Hepatocyte (in vitro differentiated cells): Measurements from ENCODE around the gene CRYZ. TPM values are rescaled to one million over a fixed set of nuclear protein-coding genes. Genes with fewer than 3 reads are reported as not detected.
"Not testable (repeated sequence)": the region's sequence is repeated elsewhere in the genome, so short reads cannot be mapped to it uniquely, and the experiment has no call there.

Experiments used
- DNase-seq: peaks from one replicate; pipeline ENCODE4 v3.0.0-alpha.2; 2016; ENCODE audit warnings: low spot score
- H2AFZ ChIP-seq: fragments of 200-600 bp; sonication (generic); 2 replicates; pipeline ENCODE4 v1.6.0; 2016; ENCODE audit warnings: antibody characterized with exemption, mild to moderate bottlenecking
- H3K27ac ChIP-seq: fragments of 200-600 bp; sonication (generic); 2 replicates; pipeline ENCODE4 v1.5.1; 2016; ENCODE audit warnings: mild to moderate bottlenecking
- H3K27me3 ChIP-seq: fragments of 200-600 bp; sonication (generic); 2 replicates; pipeline ENCODE4 v1.6.1; 2016
- H3K36me3 ChIP-seq: fragments of 200-600 bp; sonication (generic); replicated peaks from 2 replicates; pipeline ENCODE4 v1.5.1; 2016; ENCODE audit warnings: low read depth; ENCODE audit not compliant: insufficient read depth
- H3K4me1 ChIP-seq: fragments of 200-600 bp; sonication (generic); 2 replicates; pipeline ENCODE4 v1.5.1; 2016; ENCODE audit warnings: mild to moderate bottlenecking, moderate library complexity; ENCODE audit not compliant: insufficient read depth
- H3K4me2 ChIP-seq: fragments of 200-600 bp; sonication (generic); 2 replicates; pipeline ENCODE4 v1.6.0; 2016
- H3K4me3 ChIP-seq: fragments of 200-600 bp; sonication (generic); 2 replicates; pipeline ENCODE4 v1.5.1; 2016; ENCODE audit warnings: mild to moderate bottlenecking
- H3K79me2 ChIP-seq: fragments of 200-600 bp; sonication (generic); 2 replicates; pipeline ENCODE4 v1.6.0; 2017; ENCODE audit warnings: mild to moderate bottlenecking
- H3K9me2 ChIP-seq: fragments of 200-600 bp; sonication (generic); replicated peaks from 2 replicates; pipeline ENCODE4 v1.6.0; 2017; ENCODE audit warnings: mild to moderate bottlenecking; ENCODE audit not compliant: insufficient read depth
- H3K9me3 ChIP-seq: fragments of 200-600 bp; sonication (generic); 2 replicates; pipeline ENCODE4 v1.5.1; 2016; ENCODE audit warnings: low read depth, mild to moderate bottlenecking
- H4K20me1 ChIP-seq: fragments of 200-600 bp; sonication (generic); 2 replicates; pipeline ENCODE4 v1.6.0; 2016; ENCODE audit warnings: mild to moderate bottlenecking; ENCODE audit not compliant: insufficient read depth, poor library complexity, severe bottlenecking
- EZH2 ChIP-seq: fragments of 200-600 bp; sonication (generic); IDR thresholded peaks from 2 replicates; pipeline ENCODE4 v1.6.1; 2016; ENCODE audit warnings: antibody characterized with exemption, mild to moderate bottlenecking, borderline replicate concordance
- EZH2phosphoT487 ChIP-seq: fragments of 200-600 bp; sonication (generic); IDR thresholded peaks from one replicate; pipeline ENCODE4 v1.6.1; 2018; ENCODE audit warnings: antibody characterized with exemption, mild to moderate bottlenecking, low read depth, moderate library complexity; ENCODE audit not compliant: unreplicated experiment, severe bottlenecking
- WGBS: methylation state at CpG from one replicate; pipeline ENCODE4 v1.1.6; 2016; ENCODE audit warnings: low lambda C conversion rate; ENCODE audit errors: missing lambda C conversion rate; 5-methylcytosine and 5-hydroxymethylcytosine counted together
- polyA plus RNA-seq: library from polyadenylated mRNA; unstranded; fragments of >200 nt; fragmentation: Nextera tagmentation; extraction: Ambion mirVana; gene quantifications from 2 replicates; pipeline ENCODE4 v1.2.1, GENCODE V29; 2016
- total RNA-seq: library from RNA; depleted of rRNA; stranded (reverse); fragments of >200 nt; gene quantifications from 2 replicates; pipeline ENCODE4 v1.2.3, GENCODE V29; 2014
- TF ChIP-seq, protein P1 (sequence below): fragments of 200-600 bp; sonication (generic); IDR thresholded peaks from 2 replicates; pipeline ENCODE4 v1.5.1; 2016; ENCODE audit warnings: antibody characterized with exemption, mild to moderate bottlenecking; ENCODE audit not compliant: poor library complexity

The CRYZ gene
- total and polyA plus RNA-seq, 2 experiments from 2014 or later = 1.8 to 3.5 TPM

DNA sequence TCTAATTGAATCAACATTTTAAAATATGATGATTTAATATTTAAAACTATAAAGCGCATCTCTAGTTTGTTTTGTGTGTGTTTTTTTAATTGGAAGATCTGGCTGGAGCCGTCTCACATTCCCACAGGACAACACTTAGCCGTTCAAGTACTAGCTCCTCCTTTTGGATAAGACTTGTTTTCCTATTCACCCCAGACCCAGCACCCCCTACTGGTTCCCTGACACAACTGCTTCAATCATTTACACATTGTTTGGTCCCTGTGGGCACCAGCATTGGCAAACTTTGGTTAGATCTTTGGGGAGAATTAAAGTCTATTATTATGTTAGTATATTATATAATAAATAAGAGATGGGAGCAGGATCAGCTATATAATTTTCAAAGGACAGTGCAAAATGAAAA, 34.6 kb upstream of the CRYZ start:
- no peaks in the 10 kb centered on the region for H3K79me2 ChIP-seq
- no peaks in the 10 kb centered on the region for H3K4me1 ChIP-seq
- DNase-seq = no peak
- H2AFZ ChIP-seq = no peak overlapping the region
- no peak overlapping the region for H3K4me2 ChIP-seq
- no peaks in the 10 kb centered on the region for H4K20me1 ChIP-seq
- peaks cover 6% of the 10 kb centered on the region for H3K27me3 ChIP-seq
- H3K9me2 ChIP-seq = no peaks in the 10 kb centered on the region
- H3K36me3 ChIP-seq = no peaks in the 10 kb centered on the region
- 76% methylated on average over 3 of the region's 3 CpGs for WGBS
- H3K9me3 ChIP-seq = no peaks in the 10 kb centered on the region
- no peak overlapping the region for H3K27ac ChIP-seq
- H3K4me3 ChIP-seq = no peak overlapping the region
- TF ChIP-seq, protein P1, sequence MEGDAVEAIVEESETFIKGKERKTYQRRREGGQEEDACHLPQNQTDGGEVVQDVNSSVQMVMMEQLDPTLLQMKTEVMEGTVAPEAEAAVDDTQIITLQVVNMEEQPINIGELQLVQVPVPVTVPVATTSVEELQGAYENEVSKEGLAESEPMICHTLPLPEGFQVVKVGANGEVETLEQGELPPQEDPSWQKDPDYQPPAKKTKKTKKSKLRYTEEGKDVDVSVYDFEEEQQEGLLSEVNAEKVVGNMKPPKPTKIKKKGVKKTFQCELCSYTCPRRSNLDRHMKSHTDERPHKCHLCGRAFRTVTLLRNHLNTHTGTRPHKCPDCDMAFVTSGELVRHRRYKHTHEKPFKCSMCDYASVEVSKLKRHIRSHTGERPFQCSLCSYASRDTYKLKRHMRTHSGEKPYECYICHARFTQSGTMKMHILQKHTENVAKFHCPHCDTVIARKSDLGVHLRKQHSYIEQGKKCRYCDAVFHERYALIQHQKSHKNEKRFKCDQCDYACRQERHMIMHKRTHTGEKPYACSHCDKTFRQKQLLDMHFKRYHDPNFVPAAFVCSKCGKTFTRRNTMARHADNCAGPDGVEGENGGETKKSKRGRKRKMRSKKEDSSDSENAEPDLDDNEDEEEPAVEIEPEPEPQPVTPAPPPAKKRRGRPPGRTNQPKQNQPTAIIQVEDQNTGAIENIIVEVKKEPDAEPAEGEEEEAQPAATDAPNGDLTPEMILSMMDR = no peak
- TF ChIP-seq EZH2phosphoT487 = no peak

DNA sequence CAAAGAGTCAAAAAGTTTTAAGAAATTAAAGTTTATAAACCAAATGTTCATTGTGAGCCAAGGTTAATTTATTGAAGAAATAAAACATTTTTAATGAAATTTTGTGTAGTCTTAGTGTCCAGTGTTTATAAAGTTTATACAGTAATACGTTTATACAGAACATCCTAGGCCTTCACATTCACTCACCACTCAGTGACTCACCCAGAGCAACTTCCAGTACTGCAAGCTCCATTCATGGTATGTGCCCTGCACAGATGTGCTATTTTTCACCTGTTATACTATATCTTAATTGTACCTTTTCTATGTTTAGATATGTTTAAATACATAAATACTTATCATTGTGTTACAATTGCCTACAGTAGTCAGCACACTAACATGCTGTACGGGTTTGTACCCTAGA, 33.7 kb upstream of the CRYZ start:
- Histone ChIP-seq H3K27me3 (peaks cover 6% of the 10 kb centered on the region), H3K79me2 (no peaks in the 10 kb centered on the region), H3K36me3 (no peaks in the 10 kb centered on the region), H2AFZ (no peak overlapping the region), H3K27ac (no peak overlapping the region), H3K9me2 (no peaks in the 10 kb centered on the region), H4K20me1 (no peaks in the 10 kb centered on the region), H3K4me3 (no peak overlapping the region), H3K4me2 (no peak overlapping the region), H3K4me1 (no peaks in the 10 kb centered on the region), H3K9me3 (no peaks in the 10 kb centered on the region)
- 80% methylated on average over 2 of the region's 2 CpGs for WGBS
- TF ChIP-seq EZH2 (no peak), EZH2phosphoT487 (no peak)
- TF ChIP-seq, protein P1 = no peak
- DNase-seq = no peak

DNA sequence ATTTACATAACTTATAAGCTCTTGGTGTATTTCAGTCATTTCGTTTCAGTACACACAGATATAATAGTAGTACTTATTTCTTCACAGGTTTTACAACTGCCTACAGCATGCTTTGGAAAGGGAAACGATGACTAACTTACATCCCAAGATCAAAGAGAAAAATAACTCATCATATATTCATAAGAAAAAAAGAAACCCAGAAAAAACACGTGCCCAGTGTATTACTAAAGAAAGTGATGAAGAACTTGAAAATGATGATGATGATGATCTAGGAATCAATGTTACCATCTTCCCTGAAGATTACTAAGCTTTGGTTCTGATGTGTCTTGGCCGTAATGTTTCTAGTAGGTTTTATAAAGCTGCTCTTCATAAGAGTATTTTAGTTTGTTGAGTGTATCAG, 31.0 kb upstream of the CRYZ start:
- TF ChIP-seq EZH2 (no peak), EZH2phosphoT487 (no peak)
- TF ChIP-seq, protein P1 = no peak
- Histone ChIP-seq H2AFZ (no peak overlapping the region), H3K4me1 (no peaks in the 10 kb centered on the region), H3K27ac (no peak overlapping the region), H4K20me1 (no peaks in the 10 kb centered on the region), H3K4me2 (no peak overlapping the region), H3K4me3 (no peak overlapping the region), H3K36me3 (no peaks in the 10 kb centered on the region), H3K9me3 (no peaks in the 10 kb centered on the region), H3K9me2 (no peaks in the 10 kb centered on the region), H3K27me3 (no peaks in the 10 kb centered on the region), H3K79me2 (no peaks in the 10 kb centered on the region)
- WGBS = 80% methylated on average over 4 of the region's 4 CpGs
- no peak for DNase-seq

DNA sequence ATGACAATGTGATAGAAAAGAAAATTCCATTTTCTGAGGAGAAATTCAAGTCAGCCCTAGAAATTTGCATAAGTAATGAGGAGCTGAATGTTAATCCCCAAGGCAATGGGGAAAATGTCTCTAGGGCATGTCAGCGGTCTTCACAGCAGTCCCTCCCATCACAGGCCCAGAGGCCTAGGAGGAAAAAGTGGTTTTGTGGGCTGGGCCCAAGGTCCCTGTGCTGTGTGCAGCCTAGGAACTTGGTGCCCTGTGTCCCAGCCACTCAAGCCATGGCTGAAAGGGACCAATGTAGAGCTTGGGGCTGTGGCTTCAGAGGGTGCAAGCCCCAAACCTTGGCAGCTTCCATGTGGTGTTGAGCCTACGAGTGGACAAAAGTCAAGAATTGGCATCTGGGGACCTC, 23.8 kb upstream of the CRYZ start:
- not testable (repeated sequence) for H3K4me2 ChIP-seq, H3K4me1 ChIP-seq, H2AFZ ChIP-seq, H3K36me3 ChIP-seq, H3K9me2 ChIP-seq, DNase-seq, H3K4me3 ChIP-seq, H3K27me3 ChIP-seq, H3K27ac ChIP-seq, H3K79me2 ChIP-seq, H3K9me3 ChIP-seq, H4K20me1 ChIP-seq
- WGBS = 95% methylated on average over 2 of the region's 2 CpGs
